Measurements from ENCODE around the gene DHX34. TPM values are rescaled to one million over a fixed set of nuclear protein-coding genes. Genes with fewer than 3 reads are reported as not detected.
"Not testable (repeated sequence)": the region's sequence is repeated elsewhere in the genome, so short reads cannot be mapped to it uniquely, and the experiment has no call there.

Gene DHX34
- total RNA-seq, 8 experiments from 2014 or later: 9.4 to 24.5 (median 12.9) TPM

DNA sequence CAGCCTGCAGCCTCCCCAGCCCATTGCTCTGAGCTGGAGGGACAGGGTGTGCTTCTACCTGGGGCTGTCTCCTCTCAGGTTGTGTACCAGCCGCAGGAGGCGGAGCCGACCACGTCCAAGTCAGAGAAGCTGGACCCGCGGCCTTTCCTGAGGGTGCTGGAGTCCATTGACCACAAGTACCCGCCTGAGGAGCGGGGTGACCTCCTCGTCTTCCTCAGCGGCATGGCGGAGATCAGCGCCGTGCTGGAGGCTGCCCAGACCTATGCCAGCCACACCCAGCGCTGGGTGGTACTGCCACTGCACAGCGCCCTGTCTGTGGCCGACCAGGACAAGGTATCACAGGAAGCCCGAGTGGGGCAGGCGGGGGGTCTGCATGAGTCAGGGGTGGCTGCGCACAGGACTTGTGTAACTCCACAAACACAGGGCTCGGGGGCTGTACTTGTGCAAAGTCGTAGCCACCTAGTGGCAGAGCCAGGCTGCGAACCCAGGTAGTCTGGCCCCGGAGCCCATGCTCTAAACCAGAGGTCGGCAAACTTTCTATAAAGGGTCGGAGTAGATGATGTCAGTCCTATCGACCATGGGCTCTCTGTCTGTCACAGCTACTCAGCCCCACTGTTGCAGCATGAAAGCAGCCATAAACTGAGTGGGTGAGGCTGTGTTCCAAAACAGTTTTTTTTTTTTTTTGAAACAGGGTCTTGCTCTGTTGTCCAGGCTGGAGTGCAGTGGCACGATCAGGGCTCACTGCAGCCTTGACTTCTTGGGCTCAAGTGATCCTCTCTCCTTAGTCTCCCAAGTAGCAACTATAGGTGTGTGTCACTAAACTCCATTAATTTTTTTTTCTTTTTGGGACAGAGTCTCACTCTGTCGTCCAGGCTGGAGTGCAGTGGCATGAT, 8.9 kb downstream of the DHX34 start:
- ATAC-seq (replicated peaks in 6 of 8): no peak
- no peak overlapping the region for H3K4me3 ChIP-seq
- no peak overlapping the region for H3K27ac ChIP-seq
- no peaks in the 10 kb centered on the region for H3K4me1 ChIP-seq (replicated peaks in 1 of 2)
- 86 to 100% (median 96%) methylated on average over 1 to 11 of the region's 28 CpGs; no CpG with 5 or more reads in 2 of the 10 experiments for WGBS, 10 experiments
- in situ Hi-C loops (cut with MboI; ENCODE audit: low pct_unique_long_range_greater_than_20kb in 2 of 9, low sequenced_read_pairs in 9 of 9, unreplicated experiment in 9 of 9): no loop called here

DNA sequence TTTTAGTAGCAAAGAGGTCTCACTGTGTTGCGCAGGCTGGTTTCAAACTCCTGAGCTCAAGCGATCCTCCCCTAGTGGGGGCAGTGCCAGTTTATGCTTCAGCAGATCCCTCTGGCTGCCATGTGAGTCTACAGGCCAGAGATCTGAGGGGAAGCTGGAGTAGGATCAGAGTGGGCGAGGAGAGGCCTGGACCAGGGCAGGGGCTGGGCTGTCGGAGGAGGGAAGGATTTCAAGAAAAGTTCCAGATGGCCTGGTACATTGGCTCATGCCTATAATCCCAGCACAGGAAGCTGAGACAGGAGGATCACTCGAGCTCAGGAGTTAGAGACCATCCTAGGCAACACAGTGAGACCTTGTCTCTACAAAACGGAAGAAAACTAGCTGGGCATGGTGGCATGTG, 9.8 kb downstream of the DHX34 start:
- no peak for ATAC-seq (replicated peaks in 6 of 8)
- in situ Hi-C loops (cut with MboI; ENCODE audit: low pct_unique_long_range_greater_than_20kb in 2 of 9, low sequenced_read_pairs in 9 of 9, unreplicated experiment in 9 of 9): no loop called here
- Histone ChIP-seq H3K4me3 (no peak overlapping the region), H3K4me1 (replicated peaks in 1 of 2) (no peaks in the 10 kb centered on the region), H3K27ac (no peak overlapping the region)
- WGBS, 10 experiments: 58 to 100% (median 83%) methylated on average over 1 to 3 of the region's 6 CpGs; no CpG with 5 or more reads in 4 of the 10 experiments

DNA sequence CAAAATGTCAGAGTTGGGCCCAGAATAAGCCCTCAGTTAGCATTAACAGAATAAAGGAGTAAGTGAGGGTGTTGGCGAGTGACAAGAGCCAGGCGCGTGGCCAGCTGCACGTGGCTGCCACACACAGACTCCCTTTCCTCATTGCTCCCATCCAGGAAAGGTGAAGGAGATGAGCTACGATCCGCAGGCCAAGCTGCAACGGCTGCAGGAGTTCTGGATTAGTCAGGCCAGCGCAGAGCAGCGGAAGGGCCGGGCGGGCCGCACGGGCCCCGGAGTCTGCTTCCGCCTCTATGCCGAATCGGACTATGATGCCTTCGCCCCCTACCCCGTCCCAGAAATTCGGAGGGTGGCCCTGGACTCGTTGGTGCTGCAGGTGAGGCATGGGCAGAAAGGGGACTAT, 13.2 kb downstream of the DHX34 start:
- 60 to 100% (median 100%) methylated on average over 1 to 9 of the region's 21 CpGs; no CpG with 5 or more reads in 1 of the 10 experiments for WGBS, 10 experiments
- no peak for ATAC-seq (replicated peaks in 6 of 8)
- Histone ChIP-seq H3K4me3 (no peak overlapping the region), H3K27ac (no peak overlapping the region), H3K4me1 (replicated peaks in 1 of 2) (no peaks in the 10 kb centered on the region)
- in situ Hi-C loops (cut with MboI; ENCODE audit: low pct_unique_long_range_greater_than_20kb in 2 of 9, low sequenced_read_pairs in 9 of 9, unreplicated experiment in 9 of 9): no loop called here

DNA sequence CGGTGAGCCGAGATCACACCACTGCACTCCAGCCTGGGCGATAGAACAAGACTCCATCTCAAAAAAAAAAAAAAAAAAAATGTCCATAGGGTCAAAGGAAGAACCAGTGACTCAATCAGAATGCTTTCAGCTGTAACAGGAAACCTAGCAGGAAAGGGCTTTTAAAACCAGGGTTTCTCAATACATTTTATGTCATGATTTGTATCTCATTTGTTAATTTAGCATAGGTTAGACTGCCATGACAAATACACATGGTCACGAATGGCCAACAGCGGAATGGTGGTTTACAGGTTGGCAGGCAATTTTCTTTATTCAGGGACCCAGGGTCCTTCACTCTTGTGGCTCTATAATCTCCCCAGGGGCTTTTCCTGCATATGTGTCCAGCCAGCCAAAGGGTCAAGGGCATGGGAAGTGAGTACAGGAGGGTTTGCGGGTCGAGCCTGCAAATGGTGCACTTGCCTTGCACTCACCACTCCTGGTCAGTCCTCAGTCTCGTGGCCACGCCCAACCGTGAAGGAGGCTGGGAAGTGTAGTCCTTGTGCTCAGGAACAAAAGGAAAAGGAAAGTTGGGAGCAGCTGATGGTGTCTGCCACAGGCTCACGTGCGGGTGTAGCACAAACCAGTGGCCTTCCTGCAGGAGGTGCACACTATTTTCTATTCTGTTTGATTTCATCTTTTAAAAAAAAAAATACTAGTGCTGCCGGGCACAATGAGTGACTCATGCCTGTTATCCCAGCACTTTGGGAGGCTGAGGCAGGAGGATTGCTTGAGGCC, 14.8 kb downstream of the DHX34 start:
- 77 to 100% (median 92%) methylated on average over 2 to 12 of the region's 13 CpGs for WGBS, 10 experiments
- in situ Hi-C loops (cut with MboI; ENCODE audit: low pct_unique_long_range_greater_than_20kb in 2 of 9, low sequenced_read_pairs in 9 of 9, unreplicated experiment in 9 of 9): no loop called here

DNA sequence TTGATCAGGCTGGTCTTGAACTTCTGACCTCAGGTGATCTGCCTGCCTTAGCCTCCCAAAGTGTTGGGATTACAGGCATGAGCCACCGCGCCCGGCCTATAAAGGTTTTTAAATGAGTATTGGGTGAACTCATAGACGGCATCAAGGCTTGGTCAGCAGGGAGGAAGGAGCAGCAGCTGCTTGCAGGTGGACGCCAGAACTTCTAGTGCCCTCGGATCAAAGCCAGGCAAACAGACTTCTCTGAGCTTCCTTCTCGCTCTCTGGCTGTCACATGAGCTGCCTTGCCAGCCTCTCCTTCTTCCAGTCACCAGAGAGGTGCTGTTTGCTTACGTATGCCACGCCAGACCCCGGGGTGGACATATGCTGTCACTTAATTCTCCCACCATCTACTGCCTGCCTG, 16.3 kb downstream of the DHX34 start:
- H3K27ac ChIP-seq; H3K4me1 ChIP-seq (replicated peaks in 1 of 2); ATAC-seq (replicated peaks in 6 of 8); H3K4me3 ChIP-seq; in situ Hi-C loops (cut with MboI; ENCODE audit: low pct_unique_long_range_greater_than_20kb in 2 of 9, low sequenced_read_pairs in 9 of 9, unreplicated experiment in 9 of 9): not testable (repeated sequence)
- WGBS, 10 experiments: 100% methylated on average over 1 to 3 of the region's 10 CpGs; no CpG with 5 or more reads in 7 of the 10 experiments

More for the DNA sequence above, 14.8 kb downstream of the DHX34 start:
- H3K27ac ChIP-seq: no peak overlapping the region
- H3K4me3 ChIP-seq: no peak overlapping the region
- no peaks in the 10 kb centered on the region for H3K4me1 ChIP-seq (replicated peaks in 1 of 2)
- peak in 2 of 8 experiments; percentile 28 to 48 for ATAC-seq (replicated peaks in 6 of 8)

DNA sequence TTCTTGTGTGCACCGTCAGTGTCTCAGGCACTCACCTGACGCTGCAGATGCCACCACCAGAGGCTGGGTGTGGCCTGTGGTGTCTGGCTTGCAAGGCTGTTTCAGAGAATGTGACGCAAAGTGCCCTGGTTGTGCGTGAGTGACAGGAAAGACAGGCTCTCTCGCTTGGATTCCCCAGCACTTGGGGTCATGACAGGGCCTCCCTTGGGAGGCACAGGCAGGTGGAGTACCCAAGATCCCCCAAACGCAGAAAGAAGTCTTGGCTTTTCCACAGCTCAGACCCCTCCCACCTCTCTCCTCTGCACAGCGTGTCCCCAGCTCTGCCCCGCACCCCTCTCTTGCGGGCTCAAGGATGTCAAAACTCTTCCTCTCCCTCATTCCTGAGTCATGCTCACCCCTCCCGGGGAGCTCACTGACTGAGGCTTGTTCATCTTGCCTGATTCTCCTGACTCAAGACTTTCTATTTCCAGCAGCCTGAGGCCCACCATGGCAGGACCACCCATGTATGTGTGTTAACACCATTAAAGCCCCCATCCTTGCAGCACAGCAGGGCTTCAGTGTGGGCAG, 21.0 kb downstream of the DHX34 start:
- ATAC-seq (replicated peaks in 6 of 8): peak in 2 of 8 experiments; percentile 65 to 71
- no peak overlapping the region for H3K27ac ChIP-seq
- 10 to 90% methylated on average over 2 to 6 of the region's 10 CpGs; no CpG with 5 or more reads in 8 of the 10 experiments for WGBS, 10 experiments
- no peak overlapping the region for H3K4me3 ChIP-seq
- in situ Hi-C loops (cut with MboI; ENCODE audit: low pct_unique_long_range_greater_than_20kb in 2 of 9, low sequenced_read_pairs in 9 of 9, unreplicated experiment in 9 of 9): no loop called here
- H3K4me1 ChIP-seq (replicated peaks in 1 of 2): no peaks in the 10 kb centered on the region

DNA sequence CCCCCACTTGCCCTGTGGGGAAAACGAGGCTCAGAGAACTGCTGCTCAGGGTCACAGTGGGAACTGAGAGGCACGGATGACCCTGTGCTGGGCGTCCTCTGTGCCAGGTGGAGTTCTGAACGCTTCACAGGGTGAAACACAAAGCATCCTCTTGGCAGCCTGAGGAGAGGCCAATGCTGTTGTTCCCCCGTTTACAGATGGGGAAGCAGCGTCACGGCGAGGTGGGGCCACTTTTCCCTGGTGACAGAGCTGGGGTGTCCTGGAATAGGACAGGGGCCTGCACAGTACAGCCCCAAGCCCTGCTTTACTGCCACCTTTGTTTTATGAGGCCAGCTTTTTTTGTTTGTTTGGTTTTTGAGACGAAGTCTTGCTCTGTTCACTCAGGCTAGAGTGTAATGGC, 22.1 kb downstream of the DHX34 start:
- H3K27ac ChIP-seq: no peak overlapping the region
- 75 to 100% (median 93%) methylated on average over 1 to 3 of the region's 9 CpGs; no CpG with 5 or more reads in 2 of the 10 experiments for WGBS, 10 experiments
- no peaks in the 10 kb centered on the region for H3K4me1 ChIP-seq (replicated peaks in 1 of 2)
- no peak for ATAC-seq (replicated peaks in 6 of 8)
- no peak overlapping the region for H3K4me3 ChIP-seq
- in situ Hi-C loops (cut with MboI; ENCODE audit: low pct_unique_long_range_greater_than_20kb in 2 of 9, low sequenced_read_pairs in 9 of 9, unreplicated experiment in 9 of 9): no loop called here

DNA sequence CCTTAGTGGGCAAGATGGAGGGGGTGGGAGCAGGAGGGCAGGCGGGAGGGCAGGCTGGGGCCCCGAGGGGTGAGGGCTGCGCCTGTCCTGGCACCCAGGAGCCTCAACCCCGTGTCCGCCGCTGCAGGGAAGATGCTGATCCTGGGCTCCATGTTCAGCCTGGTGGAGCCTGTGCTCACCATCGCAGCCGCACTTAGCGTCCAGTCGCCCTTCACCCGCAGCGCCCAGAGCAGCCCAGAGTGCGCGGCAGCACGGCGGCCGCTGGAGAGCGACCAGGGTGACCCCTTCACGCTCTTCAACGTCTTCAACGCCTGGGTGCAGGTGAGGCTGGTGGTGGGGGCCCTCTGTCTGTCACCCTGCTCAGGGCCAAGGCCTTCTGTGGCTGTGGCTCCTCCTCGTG, 23.5 kb downstream of the DHX34 start:
- Histone ChIP-seq H3K27ac (no peak overlapping the region), H3K4me1 (replicated peaks in 1 of 2) (no peaks in the 10 kb centered on the region), H3K4me3 (no peak overlapping the region)
- ATAC-seq (replicated peaks in 6 of 8): no peak
- in situ Hi-C loops (cut with MboI; ENCODE audit: low pct_unique_long_range_greater_than_20kb in 2 of 9, low sequenced_read_pairs in 9 of 9, unreplicated experiment in 9 of 9): no loop called here
- 96 to 100% (median 100%) methylated on average over 1 to 5 of the region's 22 CpGs; no CpG with 5 or more reads in 7 of the 10 experiments for whole genome bisulfite sequencing, 10 experiments

DNA sequence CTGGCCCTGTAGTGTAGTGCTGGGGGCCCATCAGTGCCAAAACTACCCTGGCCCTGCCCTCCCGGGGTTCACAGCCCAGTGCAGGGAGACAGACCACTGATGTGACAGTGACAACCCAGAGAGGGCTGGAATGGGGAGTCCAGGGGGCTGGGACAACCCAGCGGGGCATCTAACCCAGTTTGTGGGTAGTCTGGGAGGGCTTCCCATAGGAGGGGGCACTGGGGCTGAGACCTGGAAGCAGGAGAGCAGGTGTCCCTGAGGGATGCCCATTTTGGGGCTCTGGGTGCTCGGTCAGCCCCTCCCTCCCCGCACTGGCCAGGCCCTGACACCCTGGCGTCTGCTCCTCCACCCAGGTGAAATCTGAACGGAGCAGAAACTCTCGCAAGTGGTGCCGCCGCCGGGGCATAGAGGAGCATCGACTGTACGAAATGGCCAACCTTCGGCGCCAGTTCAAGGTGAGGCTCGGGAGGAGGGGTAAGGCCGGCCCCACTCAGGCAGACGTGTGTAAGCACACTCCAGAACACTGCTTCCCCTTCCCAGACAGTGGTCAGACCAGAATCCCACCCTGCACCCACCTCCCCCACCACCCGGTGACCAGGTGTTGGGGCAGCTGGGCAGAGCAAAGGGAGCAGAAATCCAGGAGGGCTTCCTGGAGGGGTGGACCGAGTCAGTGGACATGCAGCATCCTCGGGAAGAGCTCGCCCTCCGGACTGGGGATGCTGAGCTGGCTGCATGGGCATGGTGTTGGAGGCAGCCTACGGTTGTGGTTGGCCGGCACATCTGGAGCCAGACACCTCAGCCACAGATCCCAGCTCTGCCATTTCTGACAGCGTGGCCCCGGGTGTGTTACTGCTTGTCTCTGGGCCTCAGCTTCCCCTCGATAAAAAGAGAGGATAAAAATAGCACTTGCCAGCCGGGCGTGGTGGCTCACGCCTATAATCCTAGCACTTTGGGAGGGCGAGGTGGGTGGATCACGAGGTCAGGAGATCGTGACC, 24.4 kb downstream of the DHX34 start:
- H3K4me1 ChIP-seq (replicated peaks in 1 of 2): no peaks in the 10 kb centered on the region
- no peak overlapping the region for H3K27ac ChIP-seq
- WGBS, 10 experiments: 55 to 100% (median 100%) methylated on average over 2 to 6 of the region's 33 CpGs; no CpG with 5 or more reads in 7 of the 10 experiments
- no peak for ATAC-seq (replicated peaks in 6 of 8)
- in situ Hi-C loops (cut with MboI; ENCODE audit: low pct_unique_long_range_greater_than_20kb in 2 of 9, low sequenced_read_pairs in 9 of 9, unreplicated experiment in 9 of 9): no loop called here
- H3K4me3 ChIP-seq: no peak overlapping the region

DNA sequence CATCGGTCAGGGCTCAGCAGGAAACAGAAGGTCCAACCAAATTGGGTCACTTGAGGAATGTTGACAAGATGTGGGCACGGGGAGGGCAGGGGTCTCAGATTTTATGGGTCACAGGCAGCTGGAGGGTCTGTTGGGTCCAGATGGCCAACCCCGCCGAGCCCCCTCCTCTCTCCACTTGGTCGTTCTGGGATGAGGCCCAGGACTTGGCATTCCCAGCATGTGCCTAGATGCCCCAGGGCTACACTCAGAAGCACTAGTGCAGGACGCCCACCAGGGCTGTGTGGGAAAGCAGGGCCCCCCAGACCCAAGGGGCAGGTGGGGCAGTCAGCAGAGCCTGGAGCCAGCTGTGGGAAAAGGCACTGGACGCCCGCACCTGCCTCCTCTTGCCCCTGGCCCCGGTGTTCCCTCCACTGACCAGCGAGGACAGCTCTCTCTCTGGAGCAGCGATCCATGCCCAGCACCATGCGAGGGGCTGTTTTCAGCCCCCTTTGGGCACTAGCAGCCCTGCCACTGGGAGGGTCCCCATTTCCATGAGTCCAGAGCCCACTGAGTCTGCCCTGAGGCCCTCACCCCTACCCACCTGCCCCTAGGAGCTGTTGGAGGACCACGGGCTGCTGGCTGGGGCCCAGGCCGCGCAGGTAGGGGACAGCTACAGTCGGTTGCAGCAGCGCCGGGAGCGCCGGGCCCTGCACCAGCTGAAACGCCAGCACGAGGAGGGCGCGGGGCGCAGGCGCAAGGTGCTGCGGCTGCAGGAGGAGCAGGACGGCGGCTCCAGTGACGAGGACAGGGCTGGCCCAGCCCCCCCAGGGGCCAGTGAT, 26.0 kb downstream of the DHX34 start:
- Histone ChIP-seq H3K4me1 (replicated peaks in 1 of 2) (no peaks in the 10 kb centered on the region), H3K4me3 (no peak overlapping the region), H3K27ac (no peak overlapping the region)
- in situ Hi-C loops (cut with MboI; ENCODE audit: low pct_unique_long_range_greater_than_20kb in 2 of 9, low sequenced_read_pairs in 9 of 9, unreplicated experiment in 9 of 9): no loop called here
- WGBS, 10 experiments: 80 to 100% (median 92%) methylated on average over 1 to 3 of the region's 30 CpGs; no CpG with 5 or more reads in 6 of the 10 experiments
- ATAC-seq (replicated peaks in 6 of 8): no peak

DNA sequence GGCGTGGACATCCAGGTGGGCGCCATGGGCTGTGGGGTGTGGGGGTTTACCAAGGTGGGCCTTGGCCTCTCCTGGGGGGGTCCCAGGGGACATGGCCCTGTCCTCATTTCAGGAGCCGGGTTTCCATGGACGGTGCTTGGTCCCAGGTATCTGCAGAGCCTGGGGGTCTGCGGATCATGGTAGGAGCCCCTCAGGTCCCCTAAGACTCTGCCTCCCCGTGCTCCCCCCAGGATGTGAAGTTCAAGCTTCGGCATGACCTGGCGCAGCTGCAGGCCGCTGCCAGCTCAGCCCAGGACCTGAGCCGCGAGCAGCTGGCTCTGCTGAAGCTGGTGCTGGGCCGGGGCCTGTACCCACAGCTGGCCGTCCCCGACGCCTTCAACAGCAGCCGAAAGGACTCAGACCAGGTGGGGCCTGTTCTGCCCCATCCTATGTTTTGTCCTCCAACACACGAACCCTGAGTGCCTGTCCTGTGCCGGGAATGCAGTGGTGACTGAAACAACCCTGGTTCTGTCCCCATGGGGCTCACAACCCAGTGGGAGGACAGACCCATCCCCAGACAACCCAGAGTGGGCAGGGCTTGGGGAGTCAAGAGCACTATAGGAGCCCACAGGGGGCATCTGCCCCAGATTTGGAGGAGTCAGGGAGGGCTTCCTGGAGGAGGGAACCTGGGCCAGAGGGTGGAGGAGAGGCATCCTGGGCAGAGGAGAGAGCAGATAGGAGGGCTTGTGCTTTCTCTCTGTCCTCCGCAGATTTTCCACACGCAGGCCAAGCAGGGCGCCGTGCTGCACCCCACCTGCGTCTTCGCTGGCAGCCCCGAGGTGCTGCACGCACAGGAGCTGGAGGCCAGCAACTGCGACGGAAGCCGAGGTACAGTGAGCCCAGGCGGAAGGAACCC, 26.8 kb downstream of the DHX34 start:
- 86 to 100% (median 93%) methylated on average over 3 to 17 of the region's 30 CpGs; no CpG with 5 or more reads in 7 of the 10 experiments for WGBS, 10 experiments
- Histone ChIP-seq H3K27ac (no peak overlapping the region), H3K4me1 (replicated peaks in 1 of 2) (no peaks in the 10 kb centered on the region), H3K4me3 (no peak overlapping the region)
- no peak for ATAC-seq (replicated peaks in 6 of 8)
- in situ Hi-C loops (cut with MboI; ENCODE audit: low pct_unique_long_range_greater_than_20kb in 2 of 9, low sequenced_read_pairs in 9 of 9, unreplicated experiment in 9 of 9): no loop called here
